Lower lobe of right lung (tissue), 2 donors: ENCODE measurements around the gene SGCA. TPM values are rescaled to one million over a fixed set of nuclear protein-coding genes. Genes with fewer than 3 reads are reported as not detected.

Source experiments
- ATAC-seq, 2 donors: fragments of 200-7000 bp; cut with Tn5 transposase; one replicate each; pipeline ENCODE4 v1.9.1; 2020 to 2022; ENCODE audit warnings: mild to moderate bottlenecking in 2 of 2, moderate library complexity in 2 of 2
- DNase-seq: peaks from one replicate; pipeline ENCODE4 v3.0.0-alpha.2; 2020
- H3K27ac ChIP-seq: fragments of 200-600 bp; one replicate; pipeline ENCODE4 v1.8.0; 2022
- H3K27me3 ChIP-seq: fragments of 200-600 bp; one replicate; pipeline ENCODE4 v1.8.0; 2022; ENCODE audit warnings: low read depth
- H3K36me3 ChIP-seq: fragments of 200-600 bp; one replicate; pipeline ENCODE4 v1.8.0; 2022; ENCODE audit warnings: mild to moderate bottlenecking
- H3K4me1 ChIP-seq: fragments of 200-600 bp; one replicate; pipeline ENCODE4 v1.8.0; 2022
- H3K4me3 ChIP-seq: fragments of 200-600 bp; one replicate; pipeline ENCODE4 v1.8.0; 2022; ENCODE audit warnings: mild to moderate bottlenecking
- H3K9me3 ChIP-seq: fragments of 200-600 bp; one replicate; pipeline ENCODE4 v1.8.0; 2022
- intact Hi-C: fragments of 100-400 bp; cut with DNase I; formaldehyde crosslinking; loops from one replicate; pipeline ENCODE4 v1.11.0; 2022
- total RNA-seq: library from RNA; stranded (reverse); fragmentation: NEBNext Ultra II Directional; extraction: Animal tissue kit (Norgen Biotek cat#: 25700); gene quantifications from one replicate; pipeline ENCODE4 v1.2.1, GENCODE V29; 2021
- TF ChIP-seq, protein P1 (sequence below): fragments of 200-600 bp; IDR thresholded peaks from one replicate; pipeline ENCODE4 v1.8.0; 2022; ENCODE audit warnings: antibody characterized with exemption, mild to moderate bottlenecking
- donor health status: DM: no; HTN: yes; CAD: no; lungs with severe emphysema.

SGCA gene
- total RNA-seq, 1 donor from 2014 or later, result 9.1 TPM

DNA sequence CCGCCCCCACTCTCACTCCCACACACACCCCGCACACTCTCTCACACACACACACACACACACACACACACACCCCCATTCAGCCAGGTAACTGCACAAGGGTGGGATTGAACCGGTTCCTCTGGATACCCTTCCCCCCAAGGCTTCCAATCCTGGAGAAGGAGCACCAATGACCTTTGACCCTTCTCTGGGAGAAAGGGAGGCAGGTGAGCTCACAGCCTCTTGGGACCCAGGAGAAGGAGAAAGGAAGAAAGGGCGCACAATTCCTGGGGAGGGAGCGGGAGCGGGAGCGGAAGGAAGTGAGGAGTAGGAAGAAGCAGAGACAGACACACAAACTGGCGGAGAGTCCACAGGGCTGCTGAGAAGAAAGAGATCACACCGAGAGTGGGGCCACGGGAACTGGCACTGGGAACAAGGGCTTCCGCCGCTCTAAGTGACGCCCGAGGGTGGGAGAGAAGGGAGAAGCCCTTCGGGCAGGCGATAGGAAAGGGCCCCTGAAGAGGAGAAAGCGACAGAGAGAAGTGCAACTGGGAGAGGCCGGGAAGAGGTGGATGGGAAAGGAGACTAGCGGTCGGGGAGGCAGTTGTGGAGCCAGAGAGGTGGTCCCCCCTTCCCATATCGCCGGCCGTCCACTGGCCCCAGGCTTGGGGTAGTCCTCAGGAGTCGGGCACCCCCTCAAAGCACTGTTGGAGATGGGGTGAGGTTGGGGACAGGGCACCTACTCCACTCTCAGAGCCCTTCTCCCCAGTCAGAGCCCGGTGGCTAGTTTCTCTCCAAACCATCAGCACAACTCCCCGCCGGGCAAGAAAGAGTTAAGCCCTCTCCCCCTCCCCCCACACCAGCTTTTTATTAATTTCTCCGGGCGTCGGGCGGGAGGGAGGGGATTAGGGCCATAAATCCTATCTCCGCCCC is 37.1 kb upstream of the SGCA start:
- no peaks in the 10 kb centered on the region for H3K9me3 ChIP-seq
- no peak for DNase-seq
- TF ChIP-seq, protein P1, sequence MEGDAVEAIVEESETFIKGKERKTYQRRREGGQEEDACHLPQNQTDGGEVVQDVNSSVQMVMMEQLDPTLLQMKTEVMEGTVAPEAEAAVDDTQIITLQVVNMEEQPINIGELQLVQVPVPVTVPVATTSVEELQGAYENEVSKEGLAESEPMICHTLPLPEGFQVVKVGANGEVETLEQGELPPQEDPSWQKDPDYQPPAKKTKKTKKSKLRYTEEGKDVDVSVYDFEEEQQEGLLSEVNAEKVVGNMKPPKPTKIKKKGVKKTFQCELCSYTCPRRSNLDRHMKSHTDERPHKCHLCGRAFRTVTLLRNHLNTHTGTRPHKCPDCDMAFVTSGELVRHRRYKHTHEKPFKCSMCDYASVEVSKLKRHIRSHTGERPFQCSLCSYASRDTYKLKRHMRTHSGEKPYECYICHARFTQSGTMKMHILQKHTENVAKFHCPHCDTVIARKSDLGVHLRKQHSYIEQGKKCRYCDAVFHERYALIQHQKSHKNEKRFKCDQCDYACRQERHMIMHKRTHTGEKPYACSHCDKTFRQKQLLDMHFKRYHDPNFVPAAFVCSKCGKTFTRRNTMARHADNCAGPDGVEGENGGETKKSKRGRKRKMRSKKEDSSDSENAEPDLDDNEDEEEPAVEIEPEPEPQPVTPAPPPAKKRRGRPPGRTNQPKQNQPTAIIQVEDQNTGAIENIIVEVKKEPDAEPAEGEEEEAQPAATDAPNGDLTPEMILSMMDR, result no peak
- peaks cover 21% of the 10 kb centered on the region for H3K27me3 ChIP-seq
- peak in 1 of 2 donors; percentile 4 for ATAC-seq
- H3K36me3 ChIP-seq, result no peaks in the 10 kb centered on the region
- H3K4me3 ChIP-seq, result peak overlapping the region; percentile 51
- peaks cover 42% of the 10 kb centered on the region for H3K4me1 ChIP-seq
- no peak overlapping the region for H3K27ac ChIP-seq
- intact Hi-C loops, result no loop called here

DNA sequence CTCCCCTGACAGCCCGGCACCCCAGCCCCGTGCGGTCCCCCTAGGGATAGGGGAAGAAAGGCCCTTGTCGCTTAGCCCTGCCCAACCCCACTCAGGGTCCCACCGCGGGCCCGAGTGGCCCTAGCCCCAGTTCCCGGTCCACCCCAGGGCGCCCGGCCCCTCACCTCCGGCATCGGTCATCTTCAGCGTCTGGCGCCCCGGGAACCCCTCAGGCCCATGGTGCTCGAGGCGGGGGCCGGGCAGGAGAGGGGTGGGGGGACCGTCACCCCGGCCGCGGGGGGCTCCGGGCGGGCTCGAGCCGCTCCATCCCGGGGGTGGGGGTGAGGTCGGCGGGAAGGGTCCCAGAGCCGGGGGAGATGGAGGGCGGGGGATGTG is 36.5 kb upstream of the SGCA start:
- H3K27ac ChIP-seq, result no peak overlapping the region
- intact Hi-C loops, result no loop called here
- peak overlapping the region; percentile 51 for H3K4me3 ChIP-seq
- H3K36me3 ChIP-seq, result peaks cover 2% of the 10 kb centered on the region
- ATAC-seq (peak; percentile 5 to 14), DNase-seq (no peak)
- no peaks in the 10 kb centered on the region for H3K9me3 ChIP-seq
- H3K4me1 ChIP-seq, result peaks cover 43% of the 10 kb centered on the region
- TF ChIP-seq, protein P1, result no peak
- H3K27me3 ChIP-seq, result peaks cover 21% of the 10 kb centered on the region

DNA sequence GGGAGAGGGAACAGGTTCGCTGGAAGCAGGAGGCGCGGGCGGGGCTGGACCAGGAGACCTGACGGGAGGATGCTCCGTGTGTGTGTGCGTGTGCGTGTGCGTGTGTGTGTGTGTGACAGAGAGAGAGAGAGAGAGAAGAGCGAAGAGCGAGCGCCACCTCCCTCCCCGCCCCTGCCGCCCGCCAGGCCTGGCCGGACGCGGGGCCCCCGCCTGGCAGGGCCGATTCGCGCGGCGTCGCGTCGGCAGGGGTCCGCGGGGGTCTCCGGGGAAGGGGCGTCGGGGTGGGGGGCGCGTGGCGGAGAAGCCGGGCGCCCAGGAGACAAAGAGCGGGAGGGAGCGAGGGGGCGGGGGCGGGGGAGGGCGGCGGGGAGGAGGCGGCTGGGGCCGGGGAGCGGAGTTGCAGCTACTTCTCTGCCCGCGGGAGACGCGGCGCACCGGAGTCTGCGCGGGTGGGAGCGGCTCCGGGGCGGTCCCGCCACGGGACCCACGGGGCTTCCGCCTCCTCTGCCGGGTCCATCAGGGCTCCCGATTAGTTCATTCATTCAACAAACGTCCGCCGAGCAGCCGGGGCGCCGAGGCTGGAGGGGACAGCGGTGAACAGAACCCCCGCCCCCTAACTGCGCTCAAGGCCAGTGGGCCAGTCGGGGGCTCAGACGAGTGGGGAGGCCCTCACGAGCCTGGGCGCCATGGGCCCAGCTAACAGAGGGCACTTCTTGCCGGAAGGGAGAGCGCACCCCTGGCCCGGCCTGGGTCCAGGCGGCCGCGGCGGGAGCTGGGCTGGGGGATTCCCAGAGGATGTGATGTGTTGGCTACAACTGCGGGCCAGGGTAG is 35.9 kb upstream of the SGCA start, which contains the start of gene SAMD14:
Gene SAMD14 (minus strand): TSS at position 433 of the 831 bp plus-strand sequence. CDS start 5,201 bp downstream, outside the sequence.
- peaks cover 43% of the 10 kb centered on the region for H3K4me1 ChIP-seq
- TF ChIP-seq, protein P1, result no peak
- H3K27ac ChIP-seq, result no peak within 1 kb of the TSS
- intact Hi-C loops, result no loop called here
- no peak for DNase-seq
- H3K36me3 ChIP-seq, result peaks cover 9% of the 10 kb centered on the region
- H3K4me3 ChIP-seq, result peak within 1 kb of the TSS; percentile 51
- no peaks in the 10 kb centered on the region for H3K9me3 ChIP-seq
- ATAC-seq, result peak; percentile 37 to 44
- peaks cover 21% of the 10 kb centered on the region for H3K27me3 ChIP-seq

DNA sequence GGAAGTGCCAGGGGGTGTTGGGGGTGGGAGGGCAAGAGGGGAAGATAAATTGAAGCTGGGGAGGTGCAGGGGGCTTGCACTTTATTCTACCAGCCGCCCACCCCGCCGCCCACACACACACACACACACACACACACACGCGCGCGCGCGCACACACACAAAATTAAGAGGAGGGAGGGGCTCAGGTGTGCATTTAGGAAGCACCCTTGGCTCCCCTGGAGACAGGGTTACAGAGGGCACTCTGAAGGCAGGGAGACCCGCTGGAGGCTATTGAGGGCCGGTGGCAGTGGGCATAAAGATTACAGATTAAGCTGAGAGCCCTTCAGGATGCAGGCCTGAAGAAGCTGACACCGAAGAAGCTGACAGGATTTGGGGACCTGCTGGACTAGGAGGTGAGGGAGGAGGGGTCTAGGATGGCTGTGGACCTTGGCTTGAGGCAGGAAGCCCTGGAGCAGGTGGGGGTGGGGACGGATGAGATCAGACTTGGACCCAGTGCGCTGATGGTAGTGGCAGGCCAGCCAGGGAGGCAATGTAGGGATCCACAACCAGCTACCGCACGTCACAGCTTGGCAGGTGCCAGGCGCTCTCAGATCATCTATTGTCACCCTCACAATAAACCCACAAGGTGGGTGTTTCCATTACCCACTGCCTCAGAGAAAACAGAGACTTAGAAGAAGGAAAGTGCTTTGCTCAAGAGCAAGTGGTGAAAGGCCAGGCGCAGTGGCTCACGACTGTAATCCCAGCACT is 35.1 kb upstream of the SGCA start:
- H3K36me3 ChIP-seq, result peaks cover 16% of the 10 kb centered on the region
- no peak overlapping the region for H3K27ac ChIP-seq
- peak overlapping the region; percentile 51 for H3K4me3 ChIP-seq
- no peak for ATAC-seq
- no peaks in the 10 kb centered on the region for H3K9me3 ChIP-seq
- H3K27me3 ChIP-seq, result peaks cover 21% of the 10 kb centered on the region
- DNase-seq, result no peak
- TF ChIP-seq, protein P1, result no peak
- intact Hi-C loops, result no loop called here
- peaks cover 43% of the 10 kb centered on the region for H3K4me1 ChIP-seq
